GM18508 (cell line): Measurements from ENCODE around the gene CD1E.
"Not testable (repeated sequence)": the region's sequence is repeated elsewhere in the genome, so short reads cannot be mapped to it uniquely, and the experiment has no call there.

Experiments
- ATAC-seq: cut with Tn5 transposase; IDR thresholded peaks from one replicate; pipeline ENCODE4 v1.9.1; 2021; ENCODE audit warnings: moderate number of reproducible peaks; ENCODE audit not compliant: insufficient read depth, unreplicated experiment

Gene CD1E

GRCh38 chr1:158353303-158354075 is at the start of gene CD1E:
CD1E (plus strand) TSS chr1:158353894; CDS start chr1:158353989, 95 bp downstream.
- ATAC-seq: no peak

- no peak for ATAC-seq
Observed at GRCh38 chr1:158310623-158311022, 43.1 kb upstream of the CD1E start.

DNA sequence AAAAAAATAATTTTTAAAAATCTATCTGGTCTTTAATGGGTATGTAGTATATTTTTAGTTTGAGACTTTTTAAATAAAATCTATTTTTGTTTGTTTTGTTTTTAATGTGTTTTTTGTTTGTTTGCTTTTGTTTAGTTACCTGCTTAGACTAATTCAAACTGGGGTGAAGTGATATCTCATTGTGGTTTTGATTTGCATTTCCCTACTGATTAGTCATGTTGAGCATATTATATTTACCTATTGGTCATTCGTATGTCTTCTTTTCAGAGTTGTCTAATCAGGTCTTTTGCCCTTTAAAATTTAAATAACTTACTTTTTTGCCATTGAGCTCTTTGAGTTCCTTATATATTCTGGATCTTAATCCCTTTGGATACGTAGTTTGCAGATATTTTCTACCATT is 42.6 kb upstream of the CD1E start:
- ATAC-seq: no peak

DNA sequence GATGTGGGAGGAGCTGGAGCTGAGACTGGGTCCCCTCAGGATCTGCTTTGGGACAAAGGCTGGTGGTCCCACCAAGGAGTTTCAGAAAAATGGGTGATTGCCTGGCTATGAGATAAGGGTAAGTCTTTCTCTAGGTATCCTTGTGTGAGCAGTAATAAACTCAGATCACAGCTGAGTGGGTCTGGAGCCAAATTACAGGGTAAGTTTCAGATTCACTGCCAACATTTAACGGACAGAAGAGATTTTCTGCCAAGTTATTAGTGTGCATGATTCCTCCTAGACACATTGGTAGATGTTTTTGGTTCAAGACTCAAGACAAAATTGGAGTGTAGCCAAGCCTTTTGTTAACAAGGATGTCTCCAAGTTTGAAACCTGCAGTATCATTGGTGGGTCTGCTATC is 29.8 kb upstream of the CD1E start:
- ATAC-seq: no peak

- no peak for ATAC-seq
Observed at GRCh38 chr1:158324395-158324794, 29.3 kb upstream of the CD1E start.

GRCh38 chr1:158327481-158327880 is 26.2 kb upstream of the CD1E start:
- ATAC-seq: no peak

- no peak for ATAC-seq
Observed at GRCh38 chr1:158328426-158328825, 25.3 kb upstream of the CD1E start.

GRCh38 chr1:158329300-158329699 is 24.4 kb upstream of the CD1E start:
- ATAC-seq: no peak

DNA sequence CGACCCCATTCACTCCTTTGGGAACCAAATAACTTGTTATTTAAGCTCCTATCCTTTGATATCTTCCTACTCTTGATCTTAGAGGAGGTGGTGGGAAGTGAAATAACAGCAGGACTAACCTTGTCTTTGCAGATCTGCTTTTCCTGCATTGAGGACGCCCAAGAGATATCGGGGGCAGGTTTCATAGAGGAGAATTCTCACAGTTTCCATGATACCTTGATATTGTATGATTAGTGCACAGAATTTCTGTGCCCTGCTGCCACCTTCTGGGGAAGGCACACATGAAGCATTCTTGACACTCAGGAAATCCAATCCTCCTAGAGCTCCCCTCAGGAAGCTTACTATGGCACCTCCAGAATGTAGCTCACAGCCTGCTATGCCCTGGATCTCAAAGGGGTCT is 24.0 kb upstream of the CD1E start:
- ATAC-seq: no peak

DNA sequence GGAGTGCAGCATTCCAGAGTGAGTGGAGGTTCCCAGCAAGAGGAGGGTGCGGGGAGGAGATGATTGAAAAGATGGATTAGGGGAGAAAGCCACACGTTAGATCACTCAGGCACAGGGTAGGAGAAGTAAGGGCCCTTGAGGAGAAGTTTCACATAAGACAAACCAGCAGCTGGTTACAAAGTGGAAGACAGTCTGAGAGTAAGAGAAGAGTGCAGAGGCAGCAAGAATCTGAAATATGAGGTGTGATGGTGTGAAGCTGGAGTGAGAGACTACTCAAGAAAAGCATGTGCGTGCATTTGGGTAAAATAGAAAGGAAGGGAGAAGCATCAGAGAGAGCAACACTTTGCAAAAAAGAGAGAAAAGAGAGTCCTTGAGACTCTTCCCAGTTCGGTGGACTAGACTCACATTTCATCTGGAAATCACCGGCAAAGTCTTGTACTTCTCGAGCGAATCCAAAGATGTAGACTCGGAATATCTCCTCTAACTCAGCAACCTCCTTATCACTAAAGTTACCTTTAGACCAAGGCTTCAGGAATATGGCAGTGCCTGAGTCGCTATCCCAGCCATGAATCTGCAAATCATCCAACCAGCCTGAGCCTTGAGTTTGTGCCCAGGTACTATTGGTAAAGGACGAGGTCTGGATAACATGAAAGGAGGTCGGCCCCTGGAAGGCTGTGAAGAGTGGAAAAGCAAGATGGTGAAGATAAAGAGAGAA is 23.1 kb upstream of the CD1E start:
- ATAC-seq: no peak

DNA sequence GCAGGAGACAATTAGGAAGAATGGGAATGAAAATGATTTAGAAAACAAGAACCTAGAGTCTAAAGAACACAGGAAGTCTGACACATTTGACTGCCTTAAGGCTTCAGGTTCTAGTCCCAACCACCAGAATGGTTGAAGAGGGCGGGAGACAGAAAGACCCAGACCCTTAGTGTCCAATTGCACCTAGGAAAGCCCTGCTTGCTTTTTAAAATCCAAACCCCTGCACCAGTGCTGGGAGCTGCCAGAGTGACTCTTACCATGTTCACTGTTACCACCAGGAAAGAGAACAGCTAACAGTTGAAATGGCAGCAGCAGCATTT is 22.6 kb upstream of the CD1E start:
- ATAC-seq: no peak

GRCh38 chr1:158331481-158332150 is 22.1 kb upstream of the CD1E start, which contains the start of gene CD1B:
CD1B (minus strand) TSS chr1:158331531; CDS start chr1:158331423, 108 bp downstream.
- ATAC-seq: no peak

DNA sequence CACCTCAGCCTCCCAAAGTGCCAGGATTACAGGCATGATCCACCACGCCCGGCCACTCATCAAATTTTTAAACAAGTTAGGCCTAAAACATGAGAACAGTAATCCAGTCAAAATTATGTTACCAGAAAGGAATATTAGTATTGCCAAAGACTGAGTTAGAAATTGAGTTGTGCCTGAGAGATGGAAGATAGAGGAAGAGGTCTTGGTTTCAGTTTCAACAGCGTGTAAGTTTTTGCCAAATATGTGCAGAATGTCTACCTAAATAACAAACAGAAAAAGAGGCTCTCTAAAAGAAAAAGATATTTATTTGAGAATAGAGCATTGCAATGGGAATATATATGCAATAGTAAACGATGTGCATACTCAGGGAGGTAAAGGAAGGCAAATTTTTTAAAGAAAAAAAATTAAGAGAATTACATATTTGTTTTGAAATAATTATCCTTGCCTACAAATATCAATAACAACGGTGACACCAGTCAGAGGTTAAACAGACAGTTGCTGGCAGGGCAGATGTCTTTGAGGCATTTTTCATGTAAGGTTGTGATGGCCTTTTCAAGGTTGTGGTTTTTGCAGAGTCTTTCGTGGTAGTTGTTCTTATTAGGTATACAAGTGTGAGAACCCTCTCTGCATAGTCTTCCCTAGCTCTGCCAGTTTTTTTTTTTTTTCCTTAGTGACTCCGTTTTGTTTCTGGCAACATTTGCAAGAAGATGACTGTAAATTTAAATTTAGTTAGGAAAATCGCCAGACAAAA is 20.1 kb upstream of the CD1E start:
- ATAC-seq: no peak

DNA sequence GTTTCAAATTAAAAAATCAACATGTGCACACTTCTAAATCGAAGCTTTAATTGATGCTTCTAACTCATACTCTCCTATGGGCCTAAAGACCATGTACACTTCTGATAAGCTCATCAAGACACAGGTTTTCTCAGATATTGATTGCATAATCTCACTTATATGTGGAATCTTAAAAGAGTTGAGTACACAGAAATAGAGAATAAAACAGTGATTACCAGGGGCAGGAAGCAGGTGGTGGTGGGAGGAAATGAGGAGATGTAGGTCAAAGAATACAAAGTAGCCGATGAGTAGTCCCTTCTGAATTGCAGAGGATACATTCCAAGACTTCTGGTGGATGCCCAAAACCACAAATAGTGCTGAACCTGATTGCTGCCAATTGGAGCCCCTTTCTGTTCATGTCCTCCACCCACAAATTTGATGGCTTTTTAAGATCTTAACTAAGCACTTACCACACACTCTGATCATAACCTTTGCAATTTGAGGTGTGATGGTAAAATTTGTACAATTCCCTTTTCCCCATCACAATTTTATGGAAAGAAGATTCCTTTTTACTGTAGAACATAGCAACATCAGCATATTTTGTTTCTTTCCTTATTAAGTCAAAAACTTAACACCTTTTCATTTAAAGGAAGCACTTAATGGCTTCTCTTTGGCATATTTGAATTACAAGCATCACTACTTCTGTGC is 19.0 kb upstream of the CD1E start:
- no peak for ATAC-seq

DNA sequence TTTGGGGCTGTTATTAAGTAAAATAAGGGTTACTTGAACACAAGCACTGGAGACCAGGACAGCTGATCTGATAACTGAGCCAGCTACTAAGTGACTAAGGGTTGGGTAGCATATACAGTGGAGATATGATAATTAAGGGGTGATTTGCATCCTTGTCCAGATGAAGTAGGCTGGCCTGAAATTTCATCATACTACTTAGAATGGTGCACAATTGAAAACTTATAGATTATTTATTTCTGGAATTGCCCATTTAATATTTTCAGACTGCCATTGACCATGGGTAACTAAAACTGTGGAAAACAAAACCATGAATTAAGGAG is 18.5 kb upstream of the CD1E start:
- no peak for ATAC-seq

DNA sequence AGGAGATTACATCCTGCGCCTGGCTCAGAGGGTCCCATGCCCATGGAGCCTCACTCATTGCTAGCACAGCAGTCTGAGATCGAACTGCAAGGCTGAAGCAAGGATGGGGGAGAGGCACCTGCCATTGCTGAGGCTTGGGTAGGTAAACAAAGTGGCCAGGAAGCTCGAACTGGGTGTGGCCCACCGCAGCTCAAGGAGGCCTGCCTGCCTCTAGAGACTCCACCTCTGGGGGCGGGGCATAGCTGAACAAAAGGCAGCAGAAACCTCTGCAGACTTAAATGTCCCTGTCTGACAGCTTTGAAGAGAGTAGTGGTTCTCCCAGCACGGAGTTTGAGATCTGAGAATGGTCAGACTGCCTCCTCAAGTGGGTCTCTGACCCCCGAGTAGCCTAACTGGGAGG is 17.3 kb upstream of the CD1E start:
- ATAC-seq: not testable (repeated sequence)

DNA sequence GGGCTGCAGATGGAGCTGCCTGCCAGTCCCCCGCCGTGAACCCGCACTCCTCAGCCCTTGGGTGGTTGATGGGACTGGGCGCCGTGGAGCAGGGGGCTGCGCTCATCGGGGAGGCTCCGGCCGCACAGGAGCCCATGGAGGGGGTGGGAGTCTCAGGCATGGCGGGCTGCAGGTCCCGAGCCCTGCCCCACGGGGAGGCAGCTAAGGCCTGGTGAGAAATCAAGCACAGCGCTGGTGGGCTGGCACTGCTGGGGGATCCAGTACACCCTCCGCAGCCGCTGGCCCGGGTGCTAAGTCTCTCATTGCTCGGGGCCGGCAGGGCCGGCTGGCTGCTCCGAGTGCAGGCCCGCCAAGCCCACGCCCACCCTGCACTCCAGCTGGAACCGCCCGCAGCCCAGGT is 4.7 kb upstream of the CD1E start:
- not testable (repeated sequence) for ATAC-seq

- no peak for ATAC-seq
Observed at GRCh38 chr1:158354255-158354654, 561 bp downstream of the CD1E start.

- no peak for ATAC-seq
Observed at GRCh38 chr1:158355773-158356285, 2.1 kb downstream of the CD1E start.

- no peak for ATAC-seq
Observed at GRCh38 chr1:158356616-158357015, 2.9 kb downstream of the CD1E start.
